SK-N-SH (cell line): ENCODE measurements around the gene TM9SF4. TPM values are rescaled to one million over a fixed set of nuclear protein-coding genes. Genes with fewer than 3 reads are reported as not detected.

Source experiments
- CTCF ChIA-PET: fragments of 300-600, 350-600 bp; formaldehyde crosslinking; extraction: SDS; loops from one replicate; lab custom pipeline; 2021; lab: Yijun Ruan, JAX
- POLR2A ChIA-PET: fragments of 350-600 bp; sonication (Branson Sonifier 250); formaldehyde crosslinking; extraction: SDS; loops from one replicate; lab custom pipeline; 2020; ENCODE audit warnings: antibody characterized with exemption, inconsistent platforms; lab: Yijun Ruan, JAX
- DNase-seq: peaks from one replicate; pipeline ENCODE4 v3.0.0; 2012
- H2AFZ ChIP-seq: fragments of 200-600 bp; sonication (generic); 2 replicates; pipeline ENCODE4 v1.8.1; 2016; ENCODE audit warnings: antibody characterized with exemption, mild to moderate bottlenecking, low read depth
- H3F3A ChIP-seq: fragments of 200-600 bp; sonication (generic); replicated peaks from 2 replicates; pipeline ENCODE3; 2016; ENCODE audit warnings: antibody characterized with exemption, mild to moderate bottlenecking; ENCODE audit not compliant: insufficient read depth
- H3K27ac ChIP-seq, 2 experiments: fragments of 200-500 bp in 1 of 2; fragments of 200-600 bp in 1 of 2; sonication (Bioruptor generic) in 1 of 2; sonication (generic), shearing (Covaris generic) in 1 of 2; 2 replicates each; pipeline versions ENCODE4 v1.5.1 to v1.6.1; 2014 to 2016; ENCODE audit warnings: low read depth in 2 of 2, inconsistent platforms in 1 of 2, low read length in 1 of 2, mild to moderate bottlenecking in 1 of 2, mixed read lengths in 1 of 2
- H3K27me3 ChIP-seq: fragments of 200-600 bp; sonication (generic), shearing (Covaris generic); 2 replicates; pipeline ENCODE4 v1.6.1; 2016; ENCODE audit warnings: mixed run types; ENCODE audit not compliant: insufficient read depth
- H3K36me3 ChIP-seq, 2 experiments: fragments of 200-500 bp in 1 of 2; fragments of 200-600 bp in 1 of 2; sonication (Bioruptor generic) in 1 of 2; sonication (generic) in 1 of 2; replicated peaks in 1 of 2; 2 replicates each; pipeline versions ENCODE3 to v1.5.1; 2014 to 2016; ENCODE audit warnings: low read length in 1 of 2, mild to moderate bottlenecking in 1 of 2; ENCODE audit not compliant: insufficient read depth in 2 of 2, control insufficient read depth in 1 of 2
- H3K4me1 ChIP-seq, 2 experiments: fragments of 200-500 bp in 1 of 2; fragments of 200-600 bp in 1 of 2; sonication (Bioruptor generic) in 1 of 2; sonication (generic), shearing (Covaris generic) in 1 of 2; 2 replicates each; pipeline versions ENCODE4 v1.5.1 to v1.6.1; 2014 to 2016; ENCODE audit warnings: low read depth in 1 of 2, low read length in 1 of 2, mixed run types in 1 of 2; ENCODE audit not compliant: insufficient read depth in 2 of 2, control insufficient read depth in 1 of 2
- H3K4me2 ChIP-seq: fragments of 200-600 bp; sonication (generic), shearing (Covaris generic); 2 replicates; pipeline ENCODE4 v1.6.1; 2017; ENCODE audit warnings: mixed run types
- H3K4me3 ChIP-seq, 2 experiments: fragments of 200-500 bp in 1 of 2; fragments of 200-600 bp in 1 of 2; sonication (Bioruptor generic) in 1 of 2; sonication (generic), shearing (Covaris generic) in 1 of 2; 2 replicates each; pipeline versions ENCODE4 v1.5.1 to v1.8.1; 2014 to 2016; ENCODE audit warnings: low read depth in 2 of 2, inconsistent platforms in 1 of 2, low read length in 1 of 2, mild to moderate bottlenecking in 1 of 2, mixed read lengths in 1 of 2, moderate library complexity in 1 of 2
- H3K79me2 ChIP-seq: fragments of 200-600 bp; sonication (generic); 2 replicates; pipeline ENCODE4 v1.8.1; 2017; ENCODE audit warnings: mild to moderate bottlenecking; ENCODE audit not compliant: insufficient read depth
- H3K9ac ChIP-seq: fragments of 200-600 bp; sonication (generic); 2 replicates; pipeline ENCODE4 v1.6.1; 2017; ENCODE audit warnings: mixed run types
- H3K9me2 ChIP-seq: fragments of 200-600 bp; sonication (generic); 2 replicates; pipeline ENCODE4 v1.6.1; 2017; ENCODE audit warnings: mixed run types
- H3K9me3 ChIP-seq: fragments of 200-600 bp; sonication (generic); 2 replicates; pipeline ENCODE4 v1.6.1; 2017; ENCODE audit warnings: mixed run types, mild to moderate bottlenecking, moderate library complexity
- H4K20me1 ChIP-seq: fragments of 200-600 bp; sonication (generic); 2 replicates; pipeline ENCODE4 v1.6.1; 2017; ENCODE audit warnings: mild to moderate bottlenecking, mixed run types; ENCODE audit not compliant: insufficient read depth
- CHD2 ChIP-seq: fragments of 150-350 bp; IDR thresholded peaks from 2 replicates; pipeline ENCODE4 v1.6.1; 2018; ENCODE audit warnings: low read length; ENCODE audit not compliant: partially characterized antibody
- CTCF ChIP-seq: fragments of 200-600 bp; sonication (generic); IDR thresholded peaks from 2 replicates; pipeline ENCODE4 v1.6.1; 2017; ENCODE audit warnings: antibody characterized with exemption, mild to moderate bottlenecking, moderate library complexity
- FOSL2 ChIP-seq: IDR thresholded peaks from 2 replicates; pipeline ENCODE4 v1.4.0; 2012; ENCODE audit warnings: low read depth, mild to moderate bottlenecking, moderate library complexity, borderline replicate concordance
- FOXJ3 ChIP-seq: sonication (generic); formaldehyde crosslinking; IDR thresholded peaks from 2 replicates; pipeline ENCODE4 v1.5.1; 2020; ENCODE audit warnings: mild to moderate bottlenecking, missing genetic modification reagents
- GABPA ChIP-seq: IDR thresholded peaks from 2 replicates; pipeline ENCODE4 v1.4.0; 2012; ENCODE audit warnings: low read depth, mild to moderate bottlenecking
- GATA2 ChIP-seq: sonication (generic); formaldehyde crosslinking; IDR thresholded peaks from 2 replicates; pipeline ENCODE4 v1.5.0; 2020; ENCODE audit warnings: mild to moderate bottlenecking, missing genetic modification reagents
- IRF3 ChIP-seq: fragments of 150-350 bp; IDR thresholded peaks from 2 replicates; pipeline ENCODE4 v1.6.1; 2016; ENCODE audit warnings: mild to moderate bottlenecking, low read depth, low read length
- JUND ChIP-seq: IDR thresholded peaks from 2 replicates; pipeline ENCODE4 v1.4.0; 2012
- MEF2A ChIP-seq: IDR thresholded peaks from 2 replicates; pipeline ENCODE4 v1.4.0; 2012; ENCODE audit warnings: low read depth, borderline replicate concordance
- MXI1 ChIP-seq: IDR thresholded peaks from 2 replicates; pipeline ENCODE4 v1.6.1; 2012; ENCODE audit warnings: mild to moderate bottlenecking, low read depth, low read length, improper control_type of control experiment
- RAD21 ChIP-seq: IDR thresholded peaks from 2 replicates; pipeline ENCODE4 v1.6.1; 2012; ENCODE audit warnings: mild to moderate bottlenecking, low read length
- RCOR1 ChIP-seq: fragments of 150-350 bp; IDR thresholded peaks from 2 replicates; pipeline ENCODE4 v1.6.1; 2017; ENCODE audit warnings: antibody characterized with exemption, low read length
- REST ChIP-seq: IDR thresholded peaks from 2 replicates; pipeline ENCODE4 v1.6.1; 2012; ENCODE audit warnings: mild to moderate bottlenecking, low read depth, low read length, moderate library complexity
- RFX5 ChIP-seq: IDR thresholded peaks from 2 replicates; pipeline ENCODE4 v1.6.1; 2012; ENCODE audit warnings: mild to moderate bottlenecking, improper control_type of control experiment, low read length
- TAF1 ChIP-seq: IDR thresholded peaks from 2 replicates; pipeline ENCODE4 v1.6.1; 2012; ENCODE audit warnings: low read depth, mild to moderate bottlenecking, low read length, moderate library complexity, borderline replicate concordance
- TCF12 ChIP-seq: IDR thresholded peaks from 2 replicates; pipeline ENCODE4 v1.4.0; 2012
- TEAD4 ChIP-seq: IDR thresholded peaks from 2 replicates; pipeline ENCODE4 v1.4.0; 2012; ENCODE audit warnings: mild to moderate bottlenecking, borderline replicate concordance; ENCODE audit not compliant: insufficient read depth
- USF1 ChIP-seq: IDR thresholded peaks from 2 replicates; pipeline ENCODE4 v1.4.0; 2012; ENCODE audit warnings: low read depth, borderline replicate concordance
- ZBTB33 ChIP-seq: IDR thresholded peaks from 2 replicates; pipeline ENCODE4 v1.4.0; 2012; ENCODE audit warnings: low read depth, borderline replicate concordance
- WGBS: methylation state at CpG from one replicate; pipeline ENCODE4 v1.1.6; 2017; ENCODE audit warnings: low lambda C conversion rate; 5-methylcytosine and 5-hydroxymethylcytosine counted together
- polyA plus RNA-seq, 3 experiments: library from polyadenylated mRNA; depleted of rRNA; stranded (reverse); fragments of >200 nt; gene quantifications; 2 replicates each; pipeline ENCODE4 v1.2.3, GENCODE V29; 2012

Gene TM9SF4
- polyA plus RNA-seq, 1 of the 3 experiments (the other 2 are of a cell fraction): 61.0 TPM

- DNase-seq: no peak
- H3K27me3 ChIP-seq: no peaks in the 10 kb centered on the region
- no peak overlapping the region for H2AFZ ChIP-seq
- no peak overlapping the region for H3K27ac ChIP-seq
- no peak overlapping the region for H3K9ac ChIP-seq
- H3K9me3 ChIP-seq: no peaks in the 10 kb centered on the region
- no peaks in the 10 kb centered on the region for H3K9me2 ChIP-seq
- H3K4me1 ChIP-seq: no peaks in the 10 kb centered on the region
- ChIA-PET POLR2A (no interaction called here), CTCF (interaction anchor here (1.5 kb wide), 1 partner anchor 42 kb away, joined by 4 read pairs; no protein-coding TSS in a partner anchor)
- H3K4me3 ChIP-seq: no peak overlapping the region
- H3K36me3 ChIP-seq: peaks cover 24 to 39% of the 10 kb centered on the region in 2 experiments
- WGBS: 100% methylated on average over 5 of the region's 5 CpGs
- no peaks in the 10 kb centered on the region for H3F3A ChIP-seq
- peaks cover 34% of the 10 kb centered on the region for H3K79me2 ChIP-seq
- peaks cover 53% of the 10 kb centered on the region for H4K20me1 ChIP-seq
- TF ChIP-seq IRF3 (no peak), JUND (no peak), FOSL2 (no peak), RAD21 (no peak), USF1 (no peak), RFX5 (no peak), TEAD4 (no peak), RCOR1 (no peak), ZBTB33 (no peak), GABPA (no peak), GATA2 (CRISPR knock-in tag) (no peak), MXI1 (no peak), CHD2 (no peak)
- no peak overlapping the region for H3K4me2 ChIP-seq
Observed at GRCh38 chr20:32134026-32134425, 24.5 kb downstream of the TM9SF4 start.

- Histone ChIP-seq H3K9me3 (no peaks in the 10 kb centered on the region), H3K27ac (no peak overlapping the region), H3K4me1 (no peaks in the 10 kb centered on the region), H3K4me2 (no peak overlapping the region), H2AFZ (no peak overlapping the region), H3K36me3 (peaks cover 30 to 49% of the 10 kb centered on the region in 2 experiments), H3K4me3 (no peak overlapping the region), H3K79me2 (peaks cover 14% of the 10 kb centered on the region; the same call in 1 of the 2 replicates), H3K9me2 (no peaks in the 10 kb centered on the region), H3K27me3 (no peaks in the 10 kb centered on the region), H4K20me1 (peaks cover 39% of the 10 kb centered on the region), H3K9ac (no peak overlapping the region), H3F3A (no peaks in the 10 kb centered on the region)
- WGBS: 91% methylated on average over 3 of the region's 3 CpGs
- POLR2A ChIA-PET: no interaction called here
- CTCF ChIA-PET: interaction anchor here (1.6 to 1.9 kb wide), 2 partner anchors 24 to 26 kb away, joined by 4 read pairs; no protein-coding TSS in a partner anchor
- no peak for DNase-seq
- TF ChIP-seq TEAD4: no peak
- no peak for TF ChIP-seq FOXJ3 (CRISPR knock-in tag)
- TF ChIP-seq CTCF: no peak
- no peak for TF ChIP-seq MEF2A
- no peak for TF ChIP-seq REST
- TF ChIP-seq TAF1: no peak
- TF ChIP-seq TCF12: no peak
Observed at GRCh38 chr20:32135983-32136515, 26.5 kb downstream of the TM9SF4 start.
